Keratinocyte (primary cell): ENCODE results near the gene TMPRSS6. TPM values are rescaled to one million over a fixed set of nuclear protein-coding genes. Genes with fewer than 3 reads are reported as not detected.

ENCODE experiments used
- DNase-seq: peaks from one replicate; pipeline ENCODE4 v3.0.0-alpha.2; 2011; ENCODE audit warnings: low read depth, missing footprints, low spot score
- FAIRE-seq: peaks from 2 replicates; lab custom pipeline; 2011; peaks lifted over from hg19 to GRCh38; lab: Jason Lieb, UNC
- H2AFZ ChIP-seq: 2 replicates; pipeline ENCODE4 v1.6.0; 2012; ENCODE audit warnings: low read length, control low read depth, inconsistent platforms; ENCODE audit not compliant: control insufficient read depth
- H3K27ac ChIP-seq: 2 replicates; pipeline ENCODE4 v1.5.1; 2011; ENCODE audit warnings: low read length; ENCODE audit not compliant: control insufficient read depth, insufficient read depth
- H3K27me3 ChIP-seq: 3 replicates; pipeline ENCODE4 v1.6.0; 2011; ENCODE audit warnings: low read length; ENCODE audit not compliant: control insufficient read depth, insufficient read depth; ENCODE audit errors: extremely low read depth
- H3K36me3 ChIP-seq, 2 experiments: 2 replicates in 1 of 2; 3 replicates in 1 of 2; pipeline ENCODE4 v1.5.1; 2011; ENCODE audit warnings: low read length in 2 of 2, mild to moderate bottlenecking in 1 of 2; ENCODE audit not compliant: control insufficient read depth in 2 of 2, insufficient read depth in 2 of 2; ENCODE audit errors: extremely low read depth in 1 of 2
- H3K4me1 ChIP-seq: 3 replicates; pipeline ENCODE4 v1.5.1; 2011; ENCODE audit warnings: low read length; ENCODE audit not compliant: control insufficient read depth, insufficient read depth; ENCODE audit errors: extremely low read depth
- H3K4me2 ChIP-seq: 3 replicates; pipeline ENCODE4 v1.6.0; 2011; ENCODE audit warnings: low read depth, low read length; ENCODE audit not compliant: control insufficient read depth, insufficient read depth; ENCODE audit errors: extremely low read depth
- H3K4me3 ChIP-seq, 3 experiments: fragments of 200-600 bp in 1 of 3; sonication (generic) in 1 of 3; 2 replicates in 2 of 3; 3 replicates in 1 of 3; pipeline ENCODE4 v1.5.1; 2011 to 2016; ENCODE audit warnings: low read length in 3 of 3, mild to moderate bottlenecking in 3 of 3, control low read depth in 2 of 3, inconsistent platforms in 1 of 3, low read depth in 1 of 3, mixed read lengths in 1 of 3, mixed run types in 1 of 3, moderate library complexity in 1 of 3; ENCODE audit not compliant: control insufficient read depth in 2 of 3, insufficient read depth in 2 of 3; ENCODE audit errors: extremely low read depth in 1 of 3
- H3K79me2 ChIP-seq: 2 replicates; pipeline ENCODE4 v1.6.0; 2012; ENCODE audit warnings: low read length; ENCODE audit not compliant: control insufficient read depth, insufficient read depth
- H3K9ac ChIP-seq: 3 replicates; pipeline ENCODE4 v1.6.0; 2011; ENCODE audit warnings: low read length; ENCODE audit not compliant: control insufficient read depth, insufficient read depth; ENCODE audit errors: extremely low read depth
- H3K9me1 ChIP-seq: 3 replicates; pipeline ENCODE4 v1.6.0; 2011; ENCODE audit warnings: low read length; ENCODE audit not compliant: control insufficient read depth, insufficient read depth; ENCODE audit errors: extremely low read depth
- H3K9me3 ChIP-seq: 2 replicates; pipeline ENCODE4 v1.5.1; 2012; ENCODE audit warnings: low read depth, low read length; ENCODE audit not compliant: control insufficient read depth
- H4K20me1 ChIP-seq: 3 replicates; pipeline ENCODE4 v1.6.0; 2011; ENCODE audit warnings: low read length; ENCODE audit not compliant: control insufficient read depth, insufficient read depth; ENCODE audit errors: extremely low read depth
- EZH2 ChIP-seq: IDR thresholded peaks from one replicate; pipeline ENCODE4 v1.6.1; 2012; ENCODE audit warnings: inconsistent platforms, mild to moderate bottlenecking, low read length, moderate library complexity
- dilution Hi-C: fragments of 300-500 bp; cut with MboI; formaldehyde crosslinking; loops from one replicate; pipeline ENCODE4 v1.7.0; 2020; ENCODE audit warnings: low sequenced_read_pairs; ENCODE audit not compliant: extremely low pct_ligation_motif_present
- polyA plus RNA-seq, 5 experiments: library from polyadenylated mRNA; depleted of rRNA in 3 of 5; stranded (reverse) in 3 of 5; stranded (forward) in 1 of 5; unstranded in 1 of 5; fragments of >200 nt; gene quantifications; 1 replicate in 1 of 5; 2 replicates in 3 of 5; 3 replicates in 1 of 5; pipeline versions ENCODE4 v1.2.1 to v1.2.3, GENCODE V29; 2011 to 2012; ENCODE audit warnings: missing spikeins in 2 of 5, low read depth in 1 of 5, low replicate concordance in 1 of 5
- TF ChIP-seq, protein P1 (sequence below), 3 experiments: IDR thresholded peaks in 1 of 3; conservative IDR thresholded peaks in 1 of 3; optimal IDR thresholded peaks in 1 of 3; 2 replicates in 2 of 3; 3 replicates in 1 of 3; pipeline versions ENCODE3 to v1.5.1; 2011; ENCODE audit warnings: low read length in 3 of 3, mild to moderate bottlenecking in 3 of 3, moderate library complexity in 2 of 3, control low read depth in 1 of 3, inconsistent platforms in 1 of 3; ENCODE audit not compliant: insufficient read depth in 2 of 3; ENCODE audit errors: extremely low read depth in 1 of 3

TMPRSS6 gene
- polyA plus RNA-seq, 1 donor (not counting 4 experiments of a cell fraction or from before 2014, with no cell fraction given) = not detected

- no peak for TF ChIP-seq EZH2
- Histone ChIP-seq H3K27ac (no peak overlapping the region), H3K4me2 (no peak overlapping the region), H3K9me1 (no peaks in the 10 kb centered on the region), H3K4me3 (no peak overlapping the region), H3K79me2 (no peaks in the 10 kb centered on the region), H3K4me1 (peaks cover 13% of the 10 kb centered on the region), H3K9me3 (no peaks in the 10 kb centered on the region), H3K27me3 (no peaks in the 10 kb centered on the region), H2AFZ (no peak overlapping the region), H3K9ac (no peak overlapping the region), H3K36me3 (no peaks in the 10 kb centered on the region), H4K20me1 (no peaks in the 10 kb centered on the region)
- no peak for DNase-seq
- FAIRE-seq = no peak
- dilution Hi-C loops = no loop called here
These were observed 27.6 kb upstream of the TMPRSS6 start for GRCh38 chr22:37137131-37137530.

- no peak for DNase-seq
- no peak for FAIRE-seq
- H3K36me3 ChIP-seq = no peaks in the 10 kb centered on the region
- no peaks in the 10 kb centered on the region for H3K9me3 ChIP-seq
- TF ChIP-seq, protein P1, sequence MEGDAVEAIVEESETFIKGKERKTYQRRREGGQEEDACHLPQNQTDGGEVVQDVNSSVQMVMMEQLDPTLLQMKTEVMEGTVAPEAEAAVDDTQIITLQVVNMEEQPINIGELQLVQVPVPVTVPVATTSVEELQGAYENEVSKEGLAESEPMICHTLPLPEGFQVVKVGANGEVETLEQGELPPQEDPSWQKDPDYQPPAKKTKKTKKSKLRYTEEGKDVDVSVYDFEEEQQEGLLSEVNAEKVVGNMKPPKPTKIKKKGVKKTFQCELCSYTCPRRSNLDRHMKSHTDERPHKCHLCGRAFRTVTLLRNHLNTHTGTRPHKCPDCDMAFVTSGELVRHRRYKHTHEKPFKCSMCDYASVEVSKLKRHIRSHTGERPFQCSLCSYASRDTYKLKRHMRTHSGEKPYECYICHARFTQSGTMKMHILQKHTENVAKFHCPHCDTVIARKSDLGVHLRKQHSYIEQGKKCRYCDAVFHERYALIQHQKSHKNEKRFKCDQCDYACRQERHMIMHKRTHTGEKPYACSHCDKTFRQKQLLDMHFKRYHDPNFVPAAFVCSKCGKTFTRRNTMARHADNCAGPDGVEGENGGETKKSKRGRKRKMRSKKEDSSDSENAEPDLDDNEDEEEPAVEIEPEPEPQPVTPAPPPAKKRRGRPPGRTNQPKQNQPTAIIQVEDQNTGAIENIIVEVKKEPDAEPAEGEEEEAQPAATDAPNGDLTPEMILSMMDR (optimal IDR thresholded peaks at IDR 0.05 in 1 of 3, IDR thresholded peaks at IDR 0.05 in 1 of 3, conservative IDR thresholded peaks at IDR 0.05 in 1 of 3; ENCODE audit: extremely low read depth in 1 of 3, insufficient read depth in 2 of 3, low read length in 3 of 3) = no peak
- TF ChIP-seq EZH2 = no peak
- H4K20me1 ChIP-seq = no peaks in the 10 kb centered on the region
- dilution Hi-C loops = no loop called here
- no peak overlapping the region for H3K4me3 ChIP-seq
- H3K4me1 ChIP-seq = peaks cover 18% of the 10 kb centered on the region
- H3K27me3 ChIP-seq = no peaks in the 10 kb centered on the region
- no peak overlapping the region for H3K27ac ChIP-seq
- H3K4me2 ChIP-seq = no peak overlapping the region
- no peaks in the 10 kb centered on the region for H3K79me2 ChIP-seq
- no peaks in the 10 kb centered on the region for H3K9me1 ChIP-seq
- H3K9ac ChIP-seq = no peak overlapping the region
- no peak overlapping the region for H2AFZ ChIP-seq
These were observed 25.5 kb upstream of the TMPRSS6 start for GRCh38 chr22:37135023-37135422.
